Natural killer cell treated with Interleukin-12 subunit alpha and Interleukin-12 subunit beta and Interleukin-15 and Interleukin-18, amount 100 ng/mL, for 72 hours (primary cell): Measurements from ENCODE around the gene REG3G. TPM values are rescaled to one million over a fixed set of nuclear protein-coding genes. Genes with fewer than 3 reads are reported as not detected.

Source experiments
- ATAC-seq, 2 donors: fragments of 150-1000 bp; cut with Tn5 transposase in 1 of 2; sonication (Bioruptor Pico), chemical (Tn5 transposase) in 1 of 2; 2 replicates each; pipeline ENCODE4 v1.10.0; 2021
- DNase-seq: peaks from one replicate; pipeline ENCODE4 v3.0.0; 2022; ENCODE audit warnings: low spot score
- H3K27ac Mint-ChIP-seq, 2 donors: 1 replicate in 1 of 2; 2 replicates in 1 of 2; pipeline ENCODE4 v1.8.0; 2022; ENCODE audit warnings: mixed read lengths in 2 of 2, mild to moderate bottlenecking in 1 of 2, moderate library complexity in 1 of 2
- H3K27me3 Mint-ChIP-seq, 2 donors: 1 replicate in 1 of 2; 2 replicates in 1 of 2; pipeline ENCODE4 v1.8.0; 2022; ENCODE audit warnings: mixed read lengths in 2 of 2
- H3K36me3 Mint-ChIP-seq: one replicate; pipeline ENCODE4 v1.8.0; 2022; ENCODE audit warnings: mixed read lengths
- H3K4me1 Mint-ChIP-seq, 2 donors: 1 replicate in 1 of 2; 2 replicates in 1 of 2; pipeline ENCODE4 v1.8.0; 2022; ENCODE audit warnings: low read depth in 2 of 2, mixed read lengths in 2 of 2, mild to moderate bottlenecking in 1 of 2
- H3K4me3 Mint-ChIP-seq: one replicate; pipeline ENCODE4 v1.8.0; 2022; ENCODE audit warnings: mixed read lengths
- H3K9me3 Mint-ChIP-seq: 2 replicates; pipeline ENCODE4 v1.8.0; 2022; ENCODE audit warnings: mixed read lengths
- total RNA-seq, 2 donors: library from RNA; stranded (reverse); gene quantifications; one replicate each; pipeline ENCODE4 v1.2.3, GENCODE V29; 2022

Gene REG3G
- total RNA-seq, 2 donors from 2014 or later: not detected

DNA sequence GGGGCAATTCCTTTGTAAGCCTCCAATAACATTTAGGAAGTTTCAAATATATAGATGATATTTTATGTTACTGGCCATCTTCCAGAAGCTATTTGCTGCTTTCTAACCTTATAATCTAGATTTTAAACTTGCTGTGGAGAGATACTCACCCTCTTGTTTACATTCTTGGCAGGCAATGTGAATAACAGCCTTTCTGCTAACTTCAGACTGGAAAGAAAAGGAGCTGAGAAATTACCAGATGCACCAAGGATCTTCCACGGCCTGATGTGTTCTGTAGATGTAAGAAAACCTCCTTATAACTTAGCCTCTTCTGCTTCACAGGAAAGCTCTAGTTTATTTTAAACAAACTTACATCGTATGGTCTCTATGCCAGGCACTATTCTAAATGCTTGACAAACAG, 45.6 kb downstream of the REG3G start:
- Mint-ChIP-seq H3K4me3 (no peak overlapping the region), H3K27ac (no peak overlapping the region), H3K4me1 (no peaks in the 10 kb centered on the region), H3K9me3 (peaks cover 27% of the 10 kb centered on the region), H3K36me3 (peaks cover 4% of the 10 kb centered on the region), H3K27me3 (no peaks in the 10 kb centered on the region)
- DNase-seq (no peak), ATAC-seq (no peak)

Other genes starting within 250 kb of the REG3G start
- gene REG1B, start 62.3 kb downstream of the REG3G start, total RNA-seq: not detected
- gene REG1A, start 94.8 kb downstream of the REG3G start, total RNA-seq: not detected
- not detected for gene REG3A, start 134.1 kb downstream of the REG3G start, total RNA-seq